ENCODE results near the gene ODAD3. TPM values are rescaled to one million over a fixed set of nuclear protein-coding genes. Genes with fewer than 3 reads are reported as not detected.

Gene ODAD3
- total RNA-seq, 1 experiment from 2014 or later: 0.52 TPM

- peak; percentile 97 for DNase-seq (ENCODE audit: low read depth, low spot score)
- POLR2A ChIA-PET: interaction anchor here (0.6 to 1.9 kb wide), 22 partner anchors 9 to 243 kb away, joined by 3 to 15 read pairs (median 4); partner anchors contain the start of genes CCDC159, ODAD3, PRKCSH and RAB3D
- H2AFZ ChIP-seq (ENCODE audit: low read depth, low read length, poor library complexity, severe bottlenecking): no peak overlapping the region
- TF ChIP-seq REST (IDR thresholded peaks at IDR 0.05; ENCODE audit: low read depth): no peak
- no peak for TF ChIP-seq SRF (IDR thresholded peaks at IDR 0.05; ENCODE audit: low read depth)
- TF ChIP-seq FOSL1 (IDR thresholded peaks at IDR 0.05; ENCODE audit: low read depth): no peak
- TF ChIP-seq EZH2 (IDR thresholded peaks at IDR 0.05): no peak
- TF ChIP-seq EZH2phosphoT487 (IDR thresholded peaks at IDR 0.05; ENCODE audit: borderline replicate concordance): no peak
- TF ChIP-seq POLR2AphosphoS5 (IDR thresholded peaks at IDR 0.05; ENCODE audit: low read depth, low read length): peak; percentile 94
- TF ChIP-seq TCF7L2 (IDR thresholded peaks at IDR 0.05; ENCODE audit: borderline replicate concordance, extremely low read depth, insufficient read depth, insufficient read length): peak; percentile 19
- TF ChIP-seq MAX (IDR thresholded peaks at IDR 0.05): no peak
- peak in 2 of 3 experiments; percentile 67 to 70; a peak in 4 of 6 replicates for TF ChIP-seq CTCF (IDR thresholded peaks at IDR 0.05 in 2 of 3, conservative IDR thresholded peaks at IDR 0.05 in 1 of 3; ENCODE audit: borderline replicate concordance in 1 of 3, insufficient read depth in 1 of 3, low read depth in 2 of 3, low read length in 2 of 3)
- 0 out of 2 replicates have a peak, but pooled peaks have one; percentile 28 for TF ChIP-seq ZFX (IDR thresholded peaks at IDR 0.05)
- TF ChIP-seq ELF1 (IDR thresholded peaks at IDR 0.05; ENCODE audit: borderline replicate concordance, low read depth): no peak
- TF ChIP-seq ZBTB33 (IDR thresholded peaks at IDR 0.05; ENCODE audit: extremely low read depth, insufficient replicate concordance, low read length): peak; percentile 50
- TF ChIP-seq ATF3 (IDR thresholded peaks at IDR 0.05): no peak
- TF ChIP-seq YY1 (IDR thresholded peaks at IDR 0.05; ENCODE audit: extremely low read depth, insufficient replicate concordance, low read depth, low read length): peak; percentile 25
- peak; percentile 95 for TF ChIP-seq POLR2A (IDR thresholded peaks at IDR 0.05; ENCODE audit: borderline replicate concordance, extremely low read depth, insufficient read depth, insufficient read length)
- no peak for TF ChIP-seq SIN3A (IDR thresholded peaks at IDR 0.05; ENCODE audit: low read depth)
- BruUV-seq (replicated peaks): no TSS peak
- peaks cover 4% of the 10 kb centered on the region; the same call in 1 of the 2 replicates for H3K79me2 ChIP-seq (ENCODE audit: insufficient read depth, low read length)
- H4K20me1 ChIP-seq (ENCODE audit: insufficient read depth): no peaks in the 10 kb centered on the region
- H3K4me1 ChIP-seq (ENCODE audit: control insufficient read depth in 1 of 2, insufficient read depth in 2 of 2, low read length in 2 of 2): peaks cover 48 to 80% of the 10 kb centered on the region in 2 experiments
- no peaks in the 10 kb centered on the region for H3K9me2 ChIP-seq (ENCODE audit: insufficient read depth)
- peak; percentile 70 for ATAC-seq
- peak overlapping the region; percentile 79 for H3K9ac ChIP-seq (ENCODE audit: low read length)
- no peaks in the 10 kb centered on the region for H3K27me3 ChIP-seq (ENCODE audit: insufficient read depth, low read length)
- CTCF ChIA-PET: interaction anchor here (0.6 to 4.4 kb wide), 34 partner anchors 10 to 439 kb away, joined by 3 to 48 read pairs (median 4); partner anchors contain the start of genes CCDC159, ECSIT, ODAD3 and PRKCSH
- intact Hi-C loops (cut with micrococcal nuclease): loop anchor here (1.0 to 5.0 kb wide), 2 partner anchors 54 to 89 kb away; partner anchors contain the start of genes ODAD3 and PRKCSH
- RAD21 ChIA-PET (ENCODE audit: low non-redundant PET in 1 of 2, low total read pairs in 2 of 2, uncharacterized antibody in 2 of 2, unreplicated experiment in 2 of 2): interaction anchor here (0.7 to 1.3 kb wide), 7 partner anchors 36 to 101 kb away, joined by 3 to 9 read pairs (median 3); partner anchors contain the start of genes PRKCSH (in 2 of the 2), ODAD3 (in 1 of the 2) and RGL3 (in 1 of the 2)
- H3K9me3 ChIP-seq (ENCODE audit: control insufficient read depth in 1 of 2, insufficient read depth in 1 of 2, low read depth in 1 of 2, low read length in 2 of 2): no peaks in the 10 kb centered on the region
- peak overlapping the region; percentile 69 to 71 for H3K4me3 ChIP-seq (replicated peaks in 1 of 2; ENCODE audit: low read depth in 1 of 2, low read length in 2 of 2)
- H3K36me3 ChIP-seq (ENCODE audit: control insufficient read depth in 1 of 2, insufficient read depth in 2 of 2, low read length in 2 of 2): no peaks in the 10 kb centered on the region
- H3K4me2 ChIP-seq (ENCODE audit: low read length): peak overlapping the region; percentile 97
- peak overlapping the region; percentile 81 for H3K27ac ChIP-seq (ENCODE audit: low read depth, low read length)
Observed at GRCh38 chr19:11380653-11381537, 54.0 kb downstream of the ODAD3 start.
